Ishikawa (cell line): Measurements from ENCODE around the gene TAX1BP1.

Source experiments
- CEBPB ChIP-seq: IDR thresholded peaks from 2 replicates; pipeline ENCODE4 v1.6.1; 2012
- CREB1 ChIP-seq: IDR thresholded peaks from 2 replicates; pipeline ENCODE4 v1.6.1; 2012; ENCODE audit warnings: low read depth
- EGR1 ChIP-seq: IDR thresholded peaks from 2 replicates; pipeline ENCODE4 v1.6.1; 2012
- EP300 ChIP-seq: IDR thresholded peaks from 2 replicates; pipeline ENCODE4 v1.6.1; 2012; ENCODE audit warnings: borderline replicate concordance
- FOXM1 ChIP-seq: IDR thresholded peaks from 2 replicates; pipeline ENCODE4 v1.6.1; 2012; ENCODE audit warnings: low read depth, borderline replicate concordance
- NFIC ChIP-seq: IDR thresholded peaks from 2 replicates; pipeline ENCODE4 v1.6.1; 2012
- RAD21 ChIP-seq: IDR thresholded peaks from 2 replicates; pipeline ENCODE4 v1.6.1; 2012; ENCODE audit warnings: low read depth
- TAF1 ChIP-seq: IDR thresholded peaks from 2 replicates; pipeline ENCODE4 v1.6.1; 2012; ENCODE audit warnings: low read depth, mild to moderate bottlenecking
- TCF12 ChIP-seq: IDR thresholded peaks from 2 replicates; pipeline ENCODE4 v1.6.1; 2012; ENCODE audit warnings: low read depth
- TEAD4 ChIP-seq: IDR thresholded peaks from 2 replicates; pipeline ENCODE4 v1.6.1; 2012
- YY1 ChIP-seq: IDR thresholded peaks from 2 replicates; pipeline ENCODE4 v1.6.1; 2012; ENCODE audit warnings: low read depth
- ZBTB7A ChIP-seq: IDR thresholded peaks from 2 replicates; pipeline ENCODE4 v1.6.1; 2012; ENCODE audit warnings: low read depth
- TF ChIP-seq, protein P1 (sequence below): IDR thresholded peaks from 2 replicates; pipeline ENCODE4 v1.6.1; 2012; ENCODE audit warnings: low read depth, mild to moderate bottlenecking
- TF ChIP-seq, protein P2 (sequence below): IDR thresholded peaks from 2 replicates; pipeline ENCODE4 v1.6.1; 2012

DNA sequence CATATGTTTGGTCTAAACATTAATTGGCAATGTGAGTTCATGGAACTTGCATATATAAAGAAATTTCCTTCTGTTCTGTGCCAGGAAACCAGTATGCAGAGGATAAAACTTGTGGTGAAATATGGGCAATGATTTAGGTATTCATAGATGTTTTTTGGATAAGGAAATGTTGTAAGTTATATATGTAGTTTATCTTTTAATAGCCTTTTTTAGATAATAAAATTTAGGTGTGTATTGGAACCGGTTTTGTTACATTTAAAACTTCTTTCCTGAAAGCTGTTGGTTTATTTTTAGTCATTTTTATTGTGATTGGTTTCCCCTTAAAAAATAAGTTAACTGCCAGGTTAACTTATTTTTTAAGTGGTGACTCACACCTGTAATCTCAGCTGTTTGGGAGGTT lies 22.1 kb downstream of the TAX1BP1 start:
- no peak for TF ChIP-seq EP300
- TF ChIP-seq ZBTB7A: no peak
- no peak for TF ChIP-seq FOXM1
- TF ChIP-seq EGR1: no peak
- no peak for TF ChIP-seq CEBPB
- TF ChIP-seq TCF12: no peak
- TF ChIP-seq, protein P1, sequence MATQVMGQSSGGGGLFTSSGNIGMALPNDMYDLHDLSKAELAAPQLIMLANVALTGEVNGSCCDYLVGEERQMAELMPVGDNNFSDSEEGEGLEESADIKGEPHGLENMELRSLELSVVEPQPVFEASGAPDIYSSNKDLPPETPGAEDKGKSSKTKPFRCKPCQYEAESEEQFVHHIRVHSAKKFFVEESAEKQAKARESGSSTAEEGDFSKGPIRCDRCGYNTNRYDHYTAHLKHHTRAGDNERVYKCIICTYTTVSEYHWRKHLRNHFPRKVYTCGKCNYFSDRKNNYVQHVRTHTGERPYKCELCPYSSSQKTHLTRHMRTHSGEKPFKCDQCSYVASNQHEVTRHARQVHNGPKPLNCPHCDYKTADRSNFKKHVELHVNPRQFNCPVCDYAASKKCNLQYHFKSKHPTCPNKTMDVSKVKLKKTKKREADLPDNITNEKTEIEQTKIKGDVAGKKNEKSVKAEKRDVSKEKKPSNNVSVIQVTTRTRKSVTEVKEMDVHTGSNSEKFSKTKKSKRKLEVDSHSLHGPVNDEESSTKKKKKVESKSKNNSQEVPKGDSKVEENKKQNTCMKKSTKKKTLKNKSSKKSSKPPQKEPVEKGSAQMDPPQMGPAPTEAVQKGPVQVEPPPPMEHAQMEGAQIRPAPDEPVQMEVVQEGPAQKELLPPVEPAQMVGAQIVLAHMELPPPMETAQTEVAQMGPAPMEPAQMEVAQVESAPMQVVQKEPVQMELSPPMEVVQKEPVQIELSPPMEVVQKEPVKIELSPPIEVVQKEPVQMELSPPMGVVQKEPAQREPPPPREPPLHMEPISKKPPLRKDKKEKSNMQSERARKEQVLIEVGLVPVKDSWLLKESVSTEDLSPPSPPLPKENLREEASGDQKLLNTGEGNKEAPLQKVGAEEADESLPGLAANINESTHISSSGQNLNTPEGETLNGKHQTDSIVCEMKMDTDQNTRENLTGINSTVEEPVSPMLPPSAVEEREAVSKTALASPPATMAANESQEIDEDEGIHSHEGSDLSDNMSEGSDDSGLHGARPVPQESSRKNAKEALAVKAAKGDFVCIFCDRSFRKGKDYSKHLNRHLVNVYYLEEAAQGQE: no peak
- TF ChIP-seq TAF1: no peak
- no peak for TF ChIP-seq YY1
- TF ChIP-seq TEAD4: no peak
- TF ChIP-seq NFIC: no peak
- TF ChIP-seq RAD21: no peak
- TF ChIP-seq, protein P2, sequence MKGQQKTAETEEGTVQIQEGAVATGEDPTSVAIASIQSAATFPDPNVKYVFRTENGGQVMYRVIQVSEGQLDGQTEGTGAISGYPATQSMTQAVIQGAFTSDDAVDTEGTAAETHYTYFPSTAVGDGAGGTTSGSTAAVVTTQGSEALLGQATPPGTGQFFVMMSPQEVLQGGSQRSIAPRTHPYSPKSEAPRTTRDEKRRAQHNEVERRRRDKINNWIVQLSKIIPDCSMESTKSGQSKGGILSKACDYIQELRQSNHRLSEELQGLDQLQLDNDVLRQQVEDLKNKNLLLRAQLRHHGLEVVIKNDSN: no peak
- TF ChIP-seq CREB1: no peak
